B cell (primary cell): Measurements from ENCODE around the gene L3MBTL4. TPM values are rescaled to one million over a fixed set of nuclear protein-coding genes. Genes with fewer than 3 reads are reported as not detected.

ENCODE experiments used
- ATAC-seq: fragments of 200-7000 bp; cut with Tn5 transposase; one replicate; pipeline ENCODE4 v1.10.0; 2021; ENCODE audit warnings: low read depth, mild to moderate bottlenecking, moderate number of reproducible peaks, moderate library complexity
- CTCF ChIA-PET: fragments of 350-600 bp; sonication (Branson Sonifier 250); formaldehyde crosslinking; loops from one replicate; lab custom pipeline; 2021; ENCODE audit warnings: antibody characterized with exemption, inconsistent platforms; lab: Charles Lee
- POLR2A ChIA-PET: fragments of 350-600 bp; sonication (Branson Sonifier 250); formaldehyde crosslinking; loops from one replicate; lab custom pipeline; 2021; ENCODE audit warnings: antibody characterized with exemption; lab: Charles Lee
- DNase-seq: peaks from one replicate; pipeline ENCODE4 v3.0.0; 2013
- H2AFZ ChIP-seq: 2 replicates; pipeline ENCODE4 v1.6.1; 2012; ENCODE audit warnings: mild to moderate bottlenecking, low read depth, low read length; ENCODE audit not compliant: insufficient read depth, poor library complexity, severe bottlenecking
- H3K27ac ChIP-seq, 2 donors: 1 replicate in 1 of 2; 2 replicates in 1 of 2; pipeline ENCODE4 v1.5.1; 2012 to 2013; ENCODE audit warnings: low read length in 2 of 2, mild to moderate bottlenecking in 2 of 2, moderate library complexity in 1 of 2
- H3K27me3 ChIP-seq, 4 experiments: fragments of 200-600 bp in 1 of 4; sonication (generic) in 1 of 4; replicated peaks in 1 of 4; 1 replicate in 2 of 4; 2 replicates in 2 of 4; pipeline versions ENCODE4 v1.6.1 to v1.7.0; 2013 to 2016; ENCODE audit warnings: low read length in 3 of 4, mild to moderate bottlenecking in 2 of 4, mixed read lengths in 1 of 4, moderate library complexity in 1 of 4; ENCODE audit not compliant: insufficient read depth in 4 of 4, control insufficient read depth in 3 of 4; ENCODE audit errors: control extremely low read depth in 1 of 4
- H3K36me3 ChIP-seq, 2 experiments: replicated peaks in 1 of 2; 1 replicate in 1 of 2; 2 replicates in 1 of 2; pipeline versions ENCODE4 v1.6.1 to v1.7.1; 2013; ENCODE audit warnings: low read length in 1 of 2; ENCODE audit not compliant: insufficient read depth in 2 of 2, control insufficient read depth in 1 of 2; ENCODE audit errors: control extremely low read depth in 1 of 2, extremely low read depth in 1 of 2
- H3K4me1 ChIP-seq, 2 donors: fragments of 200-600 bp in 1 of 2; sonication (generic) in 1 of 2; 1 replicate in 1 of 2; 2 replicates in 1 of 2; pipeline versions ENCODE4 v1.5.1 to v1.6.1; 2013 to 2017; ENCODE audit warnings: low read length in 2 of 2; ENCODE audit not compliant: control insufficient read depth in 2 of 2, insufficient read depth in 2 of 2
- H3K4me2 ChIP-seq: replicated peaks from 2 replicates; pipeline ENCODE3; 2012; ENCODE audit warnings: mild to moderate bottlenecking, low read depth, low read length; ENCODE audit not compliant: poor library complexity, severe bottlenecking
- H3K4me3 ChIP-seq, 5 experiments: fragments of 200-600 bp in 1 of 5; sonication (generic) in 1 of 5; 1 replicate in 3 of 5; 2 replicates in 2 of 5; pipeline versions ENCODE4 v1.5.1 to v1.7.0; 2011 to 2016; ENCODE audit warnings: low read length in 4 of 5, mild to moderate bottlenecking in 4 of 5, low read depth in 2 of 5, control low read depth in 1 of 5, moderate library complexity in 1 of 5; ENCODE audit not compliant: insufficient read depth in 1 of 5; ENCODE audit errors: control extremely low read depth in 1 of 5, extremely low read depth in 1 of 5
- H3K79me2 ChIP-seq: fragments of 200-600 bp; sonication (generic); one replicate; pipeline ENCODE4 v1.6.0; 2016; ENCODE audit warnings: low read length; ENCODE audit not compliant: control insufficient read depth, insufficient read depth
- H3K9ac ChIP-seq: fragments of 200-600 bp; sonication (generic); 2 replicates; pipeline ENCODE4 v1.6.1; 2017; ENCODE audit warnings: mild to moderate bottlenecking, low read length, moderate library complexity
- H3K9me3 ChIP-seq, 3 donors: one replicate each; pipeline versions ENCODE4 v1.6.1 to v1.7.1; 2013; ENCODE audit warnings: low read length in 2 of 3; ENCODE audit not compliant: control insufficient read depth in 2 of 3, insufficient read depth in 1 of 3; ENCODE audit errors: control extremely low read depth in 1 of 3
- H4K20me1 ChIP-seq: 2 replicates; pipeline ENCODE4 v1.6.0; 2012; ENCODE audit warnings: mild to moderate bottlenecking, low read length; ENCODE audit not compliant: insufficient read depth, control insufficient read depth, poor library complexity, severe bottlenecking
- H3K27ac Mint-ChIP-seq: one replicate; pipeline ENCODE4 v1.8.0; 2021; ENCODE audit warnings: mixed read lengths
- H3K27me3 Mint-ChIP-seq: one replicate; pipeline ENCODE4 v1.8.0; 2021; ENCODE audit warnings: mixed read lengths
- H3K4me1 Mint-ChIP-seq: one replicate; pipeline ENCODE4 v1.8.0; 2021; ENCODE audit warnings: mixed read lengths
- H3K4me3 Mint-ChIP-seq: one replicate; pipeline ENCODE4 v1.8.0; 2021; ENCODE audit warnings: mixed read lengths
- H3K9me3 Mint-ChIP-seq: one replicate; pipeline ENCODE4 v1.8.0; 2022; ENCODE audit warnings: mixed read lengths; ENCODE audit not compliant: insufficient read depth
- CTCF ChIP-seq: fragments of 200-600 bp; IDR thresholded peaks from one replicate; pipeline ENCODE4 v1.8.0; 2022; ENCODE audit warnings: antibody characterized with exemption, mild to moderate bottlenecking
- EZH2 ChIP-seq: IDR thresholded peaks from 2 replicates; pipeline ENCODE4 v1.6.1; 2012; ENCODE audit warnings: borderline replicate concordance, low read depth, mild to moderate bottlenecking, moderate library complexity, low read length; ENCODE audit not compliant: insufficient read depth, poor library complexity, severe bottlenecking
- WGBS: methylation state at CpG from one replicate; pipeline ENCODE4 v1.1.5; 2013; ENCODE audit warnings: missing lambda C conversion rate; ENCODE audit not compliant: insufficient coverage; 5-methylcytosine and 5-hydroxymethylcytosine counted together
- intact Hi-C: fragments of 100-400 bp; cut with micrococcal nuclease; formaldehyde crosslinking; loops from one replicate; pipeline ENCODE4 v1.10.0; 2022
- polyA plus RNA-seq: library from polyadenylated mRNA; depleted of rRNA; stranded (reverse); fragments of >200 nt; gene quantifications from 2 replicates; pipeline ENCODE4 v1.2.3, GENCODE V29; 2012
- total RNA-seq, 2 donors: library from RNA; stranded (reverse); fragments of 120-200 nt in 1 of 2; gene quantifications; 1 replicate in 1 of 2; 2 replicates in 1 of 2; pipeline versions ENCODE4 v1.2.3 to v1.2.4, GENCODE V29; 2013 to 2022

L3MBTL4 gene
- total and polyA plus RNA-seq, 2 donors (not counting 1 experiment from before 2014, with no cell fraction given), result 3.0 to 11.9 TPM

GRCh38 chr18:6199777-6200176 lies 214.9 kb downstream of the L3MBTL4 start:
- H3K79me2 ChIP-seq, result no peaks in the 10 kb centered on the region
- H3K4me1 ChIP-seq, result no peaks in the 10 kb centered on the region
- intact Hi-C loops, result no loop called here
- TF ChIP-seq CTCF (no peak), EZH2 (no peak)
- H3K9ac ChIP-seq, result no peak overlapping the region
- no peak overlapping the region for H3K4me3 ChIP-seq
- peaks cover 3% of the 10 kb centered on the region for H3K9me3 Mint-ChIP-seq
- no peaks in the 10 kb centered on the region for H3K27me3 Mint-ChIP-seq
- no peaks in the 10 kb centered on the region for H4K20me1 ChIP-seq
- no peaks in the 10 kb centered on the region for H3K4me1 Mint-ChIP-seq
- peaks cover 0 to 4% of the 10 kb centered on the region in 2 experiments for H3K36me3 ChIP-seq
- ATAC-seq, result no peak
- 100% methylated on average over 1 of the region's 1 CpG for WGBS
- no peak for DNase-seq
- CTCF ChIA-PET, result no interaction called here
- POLR2A ChIA-PET, result no interaction called here
- H3K27me3 ChIP-seq, result no peaks in the 10 kb centered on the region
- H3K4me2 ChIP-seq, result no peak overlapping the region
- no peak overlapping the region for H3K4me3 Mint-ChIP-seq
- H3K9me3 ChIP-seq, result peaks cover 0 to 10% (median 2%) of the 10 kb centered on the region in 3 donors
- no peak overlapping the region for H3K27ac Mint-ChIP-seq
- H3K27ac ChIP-seq, result no peak overlapping the region
- no peak overlapping the region for H2AFZ ChIP-seq

GRCh38 chr18:6198585-6198984 lies 216.1 kb downstream of the L3MBTL4 start:
- CTCF ChIA-PET, result no interaction called here
- Mint-ChIP-seq H3K27me3 (no peaks in the 10 kb centered on the region), H3K9me3 (peaks cover 3% of the 10 kb centered on the region), H3K27ac (no peak overlapping the region), H3K4me1 (no peaks in the 10 kb centered on the region), H3K4me3 (no peak overlapping the region)
- Histone ChIP-seq H2AFZ (no peak overlapping the region), H3K36me3 (peaks cover 0 to 4% of the 10 kb centered on the region in 2 experiments), H3K4me1 (no peaks in the 10 kb centered on the region), H3K79me2 (no peaks in the 10 kb centered on the region), H3K9me3 (peaks cover 0 to 10% (median 2%) of the 10 kb centered on the region in 3 donors), H3K4me2 (no peak overlapping the region), H3K27me3 (no peaks in the 10 kb centered on the region), H3K9ac (no peak overlapping the region), H3K4me3 (no peak overlapping the region), H4K20me1 (no peaks in the 10 kb centered on the region), H3K27ac (no peak overlapping the region)
- POLR2A ChIA-PET, result no interaction called here
- TF ChIP-seq CTCF (no peak), EZH2 (no peak)
- no CpG with 5 or more reads among the region's 1 CpG for WGBS
- DNase-seq, result no peak
- intact Hi-C loops, result no loop called here
- no peak for ATAC-seq
